Keratinocyte (primary cell): ENCODE results near the gene TBC1D5. TPM values are rescaled to one million over a fixed set of nuclear protein-coding genes. Genes with fewer than 3 reads are reported as not detected.
A peak's percentile ranks its signal among the peaks of the same experiment; 100 is the strongest.

Source experiments
- DNase-seq: peaks from one replicate; pipeline ENCODE4 v3.0.0-alpha.2; 2011; ENCODE audit warnings: low read depth, missing footprints, low spot score
- FAIRE-seq: peaks from 2 replicates; lab custom pipeline; 2011; peaks lifted over from hg19 to GRCh38; lab: Jason Lieb, UNC
- H2AFZ ChIP-seq: 2 replicates; pipeline ENCODE4 v1.6.0; 2012; ENCODE audit warnings: low read length, control low read depth, inconsistent platforms; ENCODE audit not compliant: control insufficient read depth
- H3K27ac ChIP-seq: 2 replicates; pipeline ENCODE4 v1.5.1; 2011; ENCODE audit warnings: low read length; ENCODE audit not compliant: control insufficient read depth, insufficient read depth
- H3K27me3 ChIP-seq: 3 replicates; pipeline ENCODE4 v1.6.0; 2011; ENCODE audit warnings: low read length; ENCODE audit not compliant: control insufficient read depth, insufficient read depth; ENCODE audit errors: extremely low read depth
- H3K36me3 ChIP-seq, 2 experiments: 2 replicates in 1 of 2; 3 replicates in 1 of 2; pipeline ENCODE4 v1.5.1; 2011; ENCODE audit warnings: low read length in 2 of 2, mild to moderate bottlenecking in 1 of 2; ENCODE audit not compliant: control insufficient read depth in 2 of 2, insufficient read depth in 2 of 2; ENCODE audit errors: extremely low read depth in 1 of 2
- H3K4me1 ChIP-seq: 3 replicates; pipeline ENCODE4 v1.5.1; 2011; ENCODE audit warnings: low read length; ENCODE audit not compliant: control insufficient read depth, insufficient read depth; ENCODE audit errors: extremely low read depth
- H3K4me2 ChIP-seq: 3 replicates; pipeline ENCODE4 v1.6.0; 2011; ENCODE audit warnings: low read depth, low read length; ENCODE audit not compliant: control insufficient read depth, insufficient read depth; ENCODE audit errors: extremely low read depth
- H3K4me3 ChIP-seq, 3 experiments: fragments of 200-600 bp in 1 of 3; sonication (generic) in 1 of 3; 2 replicates in 2 of 3; 3 replicates in 1 of 3; pipeline ENCODE4 v1.5.1; 2011 to 2016; ENCODE audit warnings: low read length in 3 of 3, mild to moderate bottlenecking in 3 of 3, control low read depth in 2 of 3, inconsistent platforms in 1 of 3, low read depth in 1 of 3, mixed read lengths in 1 of 3, mixed run types in 1 of 3, moderate library complexity in 1 of 3; ENCODE audit not compliant: control insufficient read depth in 2 of 3, insufficient read depth in 2 of 3; ENCODE audit errors: extremely low read depth in 1 of 3
- H3K79me2 ChIP-seq: 2 replicates; pipeline ENCODE4 v1.6.0; 2012; ENCODE audit warnings: low read length; ENCODE audit not compliant: control insufficient read depth, insufficient read depth
- H3K9ac ChIP-seq: 3 replicates; pipeline ENCODE4 v1.6.0; 2011; ENCODE audit warnings: low read length; ENCODE audit not compliant: control insufficient read depth, insufficient read depth; ENCODE audit errors: extremely low read depth
- H3K9me1 ChIP-seq: 3 replicates; pipeline ENCODE4 v1.6.0; 2011; ENCODE audit warnings: low read length; ENCODE audit not compliant: control insufficient read depth, insufficient read depth; ENCODE audit errors: extremely low read depth
- H3K9me3 ChIP-seq: 2 replicates; pipeline ENCODE4 v1.5.1; 2012; ENCODE audit warnings: low read depth, low read length; ENCODE audit not compliant: control insufficient read depth
- H4K20me1 ChIP-seq: 3 replicates; pipeline ENCODE4 v1.6.0; 2011; ENCODE audit warnings: low read length; ENCODE audit not compliant: control insufficient read depth, insufficient read depth; ENCODE audit errors: extremely low read depth
- CTCF ChIP-seq, 3 experiments: IDR thresholded peaks in 1 of 3; conservative IDR thresholded peaks in 1 of 3; optimal IDR thresholded peaks in 1 of 3; 2 replicates in 2 of 3; 3 replicates in 1 of 3; pipeline versions ENCODE3 to v1.5.1; 2011; ENCODE audit warnings: low read length in 3 of 3, mild to moderate bottlenecking in 3 of 3, moderate library complexity in 2 of 3, control low read depth in 1 of 3, inconsistent platforms in 1 of 3; ENCODE audit not compliant: insufficient read depth in 2 of 3; ENCODE audit errors: extremely low read depth in 1 of 3
- EZH2 ChIP-seq: IDR thresholded peaks from one replicate; pipeline ENCODE4 v1.6.1; 2012; ENCODE audit warnings: inconsistent platforms, mild to moderate bottlenecking, low read length, moderate library complexity
- dilution Hi-C: fragments of 300-500 bp; cut with MboI; formaldehyde crosslinking; loops from one replicate; pipeline ENCODE4 v1.7.0; 2020; ENCODE audit warnings: low sequenced_read_pairs; ENCODE audit not compliant: extremely low pct_ligation_motif_present
- polyA plus RNA-seq, 5 experiments: library from polyadenylated mRNA; depleted of rRNA in 3 of 5; stranded (reverse) in 3 of 5; stranded (forward) in 1 of 5; unstranded in 1 of 5; fragments of >200 nt; gene quantifications; 1 replicate in 1 of 5; 2 replicates in 3 of 5; 3 replicates in 1 of 5; pipeline versions ENCODE4 v1.2.1 to v1.2.3, GENCODE V29; 2011 to 2012; ENCODE audit warnings: missing spikeins in 2 of 5, low read depth in 1 of 5, low replicate concordance in 1 of 5

The TBC1D5 gene
- polyA plus RNA-seq, 1 donor (not counting 4 experiments of a cell fraction or from before 2014, with no cell fraction given) = 25.8 TPM

GRCh38 chr3:17771177-17772017 lies 29.0 kb upstream of the TBC1D5 start:
- Histone ChIP-seq H3K4me3 (no peak overlapping the region), H3K79me2 (no peaks in the 10 kb centered on the region), H3K27ac (no peak overlapping the region), H4K20me1 (no peaks in the 10 kb centered on the region), H3K9me3 (no peaks in the 10 kb centered on the region), H3K36me3 (no peaks in the 10 kb centered on the region), H3K4me2 (no peak overlapping the region), H2AFZ (no peak overlapping the region), H3K9me1 (no peaks in the 10 kb centered on the region), H3K9ac (no peak overlapping the region), H3K4me1 (peaks cover 4% of the 10 kb centered on the region), H3K27me3 (no peaks in the 10 kb centered on the region)
- TF ChIP-seq EZH2 (no peak), CTCF (optimal IDR thresholded peaks at IDR 0.05 in 1 of 3, IDR thresholded peaks at IDR 0.05 in 1 of 3, conservative IDR thresholded peaks at IDR 0.05 in 1 of 3; ENCODE audit: extremely low read depth in 1 of 3, insufficient read depth in 2 of 3, low read length in 3 of 3) (no peak)
- dilution Hi-C loops = no loop called here
- DNase-seq = no peak
- FAIRE-seq = no peak

- H3K9me3 ChIP-seq = no peaks in the 10 kb centered on the region
- no peak overlapping the region for H3K4me2 ChIP-seq
- H2AFZ ChIP-seq = no peak overlapping the region
- no peak for TF ChIP-seq EZH2
- TF ChIP-seq CTCF (optimal IDR thresholded peaks at IDR 0.05 in 1 of 3, IDR thresholded peaks at IDR 0.05 in 1 of 3, conservative IDR thresholded peaks at IDR 0.05 in 1 of 3; ENCODE audit: extremely low read depth in 1 of 3, insufficient read depth in 2 of 3, low read length in 3 of 3) = no peak
- H3K36me3 ChIP-seq = no peaks in the 10 kb centered on the region
- no peak overlapping the region for H3K4me3 ChIP-seq
- dilution Hi-C loops = no loop called here
- no peaks in the 10 kb centered on the region for H4K20me1 ChIP-seq
- peaks cover 4% of the 10 kb centered on the region for H3K4me1 ChIP-seq
- H3K79me2 ChIP-seq = no peaks in the 10 kb centered on the region
- DNase-seq = no peak
- no peak overlapping the region for H3K9ac ChIP-seq
- no peak overlapping the region for H3K27ac ChIP-seq
- FAIRE-seq = peak; percentile 13
- no peaks in the 10 kb centered on the region for H3K27me3 ChIP-seq
- no peaks in the 10 kb centered on the region for H3K9me1 ChIP-seq
Observed at GRCh38 chr3:17770682-17771081, 28.3 kb upstream of the TBC1D5 start.
